Retinal pigment epithelial cell (primary cell): ENCODE data around the gene LCN6.
"Not testable (repeated sequence)": the region's sequence is repeated elsewhere in the genome, so short reads cannot be mapped to it uniquely, and the experiment has no call there.

Source experiments
- DNase-seq: peaks from one replicate; pipeline ENCODE4 v3.0.0-alpha.2; 2010; ENCODE audit warnings: low read depth
- H3K4me3 ChIP-seq: 2 replicates; pipeline ENCODE4 v1.5.1; 2011; ENCODE audit warnings: mild to moderate bottlenecking, low read length, control low read depth, moderate library complexity
- CTCF ChIP-seq: conservative IDR thresholded peaks from 2 replicates; pipeline ENCODE4 v1.5.1; 2011; ENCODE audit warnings: low read depth, low read length, control low read depth, inconsistent platforms

LCN6 gene

DNA sequence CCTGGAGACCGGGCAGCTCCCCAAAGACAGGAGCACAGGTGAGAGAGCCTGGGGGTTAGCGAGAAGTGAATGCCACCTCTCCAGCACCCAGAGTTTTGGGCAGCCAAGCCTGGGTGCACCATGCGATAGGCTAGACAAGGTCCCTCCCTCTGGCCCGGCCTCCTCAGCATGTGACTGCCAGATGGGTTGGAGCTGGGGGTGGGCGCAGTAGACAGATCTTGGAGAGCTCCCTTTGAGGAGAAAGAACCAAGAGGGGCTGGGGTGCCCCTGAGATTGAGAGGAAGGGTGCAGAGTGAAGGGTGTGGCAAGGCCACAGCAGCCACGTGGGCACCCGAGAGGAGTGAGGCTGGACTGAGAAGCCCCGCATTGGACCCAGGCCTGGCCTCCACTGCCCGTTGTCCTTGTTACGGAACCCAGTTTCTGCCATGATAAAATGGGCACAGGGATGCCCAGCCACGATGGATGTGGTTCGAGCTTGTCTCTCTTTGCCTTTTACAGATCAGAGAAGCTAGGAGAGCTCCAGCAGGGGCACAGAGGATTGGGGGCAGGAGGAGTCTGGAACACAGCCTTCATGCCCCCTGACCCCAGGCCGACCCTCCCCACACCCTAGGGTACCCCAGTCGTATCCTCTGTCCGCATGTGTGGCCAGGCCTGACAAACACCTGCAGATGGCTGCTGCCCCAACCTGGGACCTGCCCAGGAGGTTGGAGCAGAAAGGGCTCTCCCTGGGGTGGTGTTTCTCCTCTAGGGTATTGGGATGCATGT, 44.2 kb upstream of the LCN6 start:
- no peak for TF ChIP-seq CTCF
- no peak overlapping the region for H3K4me3 ChIP-seq
- DNase-seq: no peak

DNA sequence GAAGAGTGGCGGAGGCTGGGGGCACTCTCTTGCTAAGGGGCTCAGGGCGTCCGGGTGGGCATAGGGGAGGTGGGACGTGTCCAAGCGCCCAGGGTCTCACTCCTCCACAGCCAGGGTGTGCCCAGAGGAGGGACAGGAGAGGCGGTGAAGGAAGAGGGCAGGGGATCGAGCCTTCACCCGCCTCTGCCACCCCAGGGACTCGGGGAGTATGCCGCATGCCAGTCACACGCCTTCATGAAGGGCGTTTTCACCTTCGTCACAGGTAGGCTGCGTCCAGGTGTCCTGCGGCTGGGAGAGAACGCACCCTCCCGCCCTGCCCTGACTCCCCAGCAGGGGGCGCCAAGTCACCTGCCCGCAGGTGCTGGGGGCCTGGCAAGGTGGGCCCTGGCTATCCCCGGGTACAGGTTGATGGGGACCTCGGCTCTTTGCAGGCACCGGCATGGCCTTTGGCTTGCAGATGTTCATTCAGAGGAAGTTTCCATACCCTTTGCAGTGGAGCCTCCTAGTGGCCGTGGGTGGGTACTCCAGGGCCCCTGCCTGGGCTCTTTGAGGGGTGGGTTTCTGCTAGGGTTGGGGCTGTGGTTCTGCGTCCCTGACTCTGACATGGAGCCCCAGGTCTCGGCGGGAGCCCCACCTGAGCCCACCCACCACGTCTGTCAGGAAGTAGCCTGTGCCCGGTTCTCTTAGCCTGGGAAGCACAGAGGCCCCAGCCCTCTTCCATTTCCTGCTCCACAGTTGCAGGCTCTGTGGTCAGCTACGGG, 43.4 kb upstream of the LCN6 start:
- peak; percentile 84 for TF ChIP-seq CTCF
- H3K4me3 ChIP-seq: peak overlapping the region; percentile 71
- no peak for DNase-seq

- DNase-seq: peak; percentile 95
- TF ChIP-seq CTCF: no peak
- peak within 1 kb of the TSS; percentile 71 for H3K4me3 ChIP-seq
Observed at GRCh38 chr9:136790640-136791515, 42.6 kb upstream of the LCN6 start, which contains the start of gene TMEM141. Gene TMEM141, plus strand, starts transcription at chr9:136791344. Its CDS starts 27 bp downstream, at chr9:136791371.

- no peak for DNase-seq
- no peak for TF ChIP-seq CTCF
- H3K4me3 ChIP-seq: no peak overlapping the region
Observed at GRCh38 chr9:136789523-136789937, 41.2 kb upstream of the LCN6 start.

DNA sequence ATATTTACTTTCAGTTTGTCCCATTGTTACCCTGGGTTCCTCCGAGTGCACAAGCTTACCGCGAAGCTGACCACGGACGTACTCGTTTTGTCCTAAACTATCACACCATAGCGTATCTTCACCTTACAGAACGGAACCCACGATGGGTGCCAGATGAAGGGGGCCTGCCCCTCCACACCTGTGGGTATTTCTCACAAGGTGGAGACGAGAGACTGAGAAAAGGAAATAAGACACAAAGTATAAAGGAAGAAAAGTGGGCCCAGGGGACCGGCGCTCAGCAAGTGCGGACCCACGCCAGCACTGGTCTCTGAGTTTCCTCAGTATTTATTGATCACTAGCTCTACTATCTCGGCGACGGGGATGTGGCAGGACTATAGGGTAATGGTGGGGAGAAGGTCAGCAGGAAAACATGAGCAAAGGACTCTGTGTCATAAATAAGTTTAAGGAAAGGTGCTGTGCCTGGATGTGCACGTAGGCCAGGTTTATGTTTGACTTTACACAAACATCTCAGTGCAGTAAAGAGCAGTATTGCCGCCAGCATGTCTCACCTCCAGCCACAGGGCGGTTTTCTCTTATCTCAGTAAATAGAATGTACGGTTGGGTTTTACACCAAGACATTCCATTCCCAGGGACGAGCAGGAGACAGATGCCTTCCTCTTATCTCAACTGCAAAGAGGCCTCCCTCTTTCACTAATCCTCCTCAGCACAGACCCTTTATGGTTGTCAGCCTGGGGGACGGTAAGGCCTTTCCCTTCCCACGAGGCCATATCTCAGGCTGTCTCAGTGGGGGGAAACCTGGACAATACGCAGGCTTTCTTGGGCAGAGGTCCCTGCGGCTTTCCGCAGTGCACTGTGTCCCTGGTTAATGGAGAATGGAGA, 40.6 kb upstream of the LCN6 start:
- DNase-seq, H3K4me3 ChIP-seq: not testable (repeated sequence)

GRCh38 chr9:136787690-136788400, 39.5 kb upstream of the LCN6 start:
- TF ChIP-seq CTCF: peak; percentile 69
- no peak overlapping the region for H3K4me3 ChIP-seq

GRCh38 chr9:136786983-136787382, 38.7 kb upstream of the LCN6 start:
- not testable (repeated sequence) for H3K4me3 ChIP-seq, DNase-seq

More at GRCh38 chr9:136787690-136788400, 39.5 kb upstream of the LCN6 start:
- no peak for DNase-seq
